Stimulated activated CD8-positive, alpha-beta memory T cell treated with anti-CD3 and anti-CD28 coated beads, Interleukin-15, amount 100 ng/mL, for 24 hours (primary cell): ENCODE measurements around the gene ADGRG1.
A peak's percentile ranks its signal among the peaks of the same experiment; 100 is the strongest.

Experiments used
- DNase-seq: peaks from one replicate; pipeline ENCODE4 v3.0.0-alpha.2; 2020; ENCODE audit warnings: low read depth

The ADGRG1 gene

GRCh38 chr16:57682809-57683635, 54.6 kb downstream of the ADGRG1 start:
- DNase-seq: no peak

DNA sequence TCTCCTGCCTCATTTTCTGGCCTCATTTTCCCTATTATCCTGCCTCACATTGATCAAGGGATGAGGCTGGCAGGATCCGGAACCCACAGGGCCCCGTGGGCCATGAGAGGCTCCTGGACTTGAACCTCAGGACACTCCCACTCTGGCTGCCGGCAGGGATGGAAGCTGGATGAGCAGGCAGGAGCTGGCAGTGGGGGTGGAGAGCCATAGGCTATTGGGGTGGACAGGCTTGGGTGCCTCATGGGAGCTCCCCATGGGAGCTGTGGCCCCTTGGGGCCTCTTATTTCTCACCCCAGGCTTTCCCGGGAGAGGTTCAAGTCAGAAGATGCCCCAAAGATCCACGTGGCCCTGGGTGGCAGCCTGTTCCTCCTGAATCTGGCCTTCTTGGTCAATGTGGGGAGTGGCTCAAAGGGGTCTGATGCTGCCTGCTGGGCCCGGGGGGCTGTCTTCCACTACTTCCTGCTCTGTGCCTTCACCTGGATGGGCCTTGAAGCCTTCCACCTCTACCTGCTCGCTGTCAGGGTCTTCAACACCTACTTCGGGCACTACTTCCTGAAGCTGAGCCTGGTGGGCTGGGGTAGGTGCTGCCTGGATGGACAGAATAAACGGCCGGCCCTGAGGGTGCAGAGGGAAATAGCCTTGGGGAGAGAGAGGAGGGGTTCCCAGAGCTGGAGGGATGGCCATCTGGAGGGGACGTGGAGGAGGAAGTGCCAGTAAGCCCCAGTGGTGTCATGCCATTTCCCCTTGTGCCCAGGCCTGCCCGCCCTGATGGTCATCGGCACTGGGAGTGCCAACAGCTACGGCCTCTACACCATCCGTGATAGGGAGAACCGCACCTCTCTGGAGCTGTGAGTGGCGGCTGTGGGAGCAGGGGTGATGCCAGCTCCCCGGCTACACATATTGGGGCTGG, 55.5 kb downstream of the ADGRG1 start:
- DNase-seq: no peak

DNA sequence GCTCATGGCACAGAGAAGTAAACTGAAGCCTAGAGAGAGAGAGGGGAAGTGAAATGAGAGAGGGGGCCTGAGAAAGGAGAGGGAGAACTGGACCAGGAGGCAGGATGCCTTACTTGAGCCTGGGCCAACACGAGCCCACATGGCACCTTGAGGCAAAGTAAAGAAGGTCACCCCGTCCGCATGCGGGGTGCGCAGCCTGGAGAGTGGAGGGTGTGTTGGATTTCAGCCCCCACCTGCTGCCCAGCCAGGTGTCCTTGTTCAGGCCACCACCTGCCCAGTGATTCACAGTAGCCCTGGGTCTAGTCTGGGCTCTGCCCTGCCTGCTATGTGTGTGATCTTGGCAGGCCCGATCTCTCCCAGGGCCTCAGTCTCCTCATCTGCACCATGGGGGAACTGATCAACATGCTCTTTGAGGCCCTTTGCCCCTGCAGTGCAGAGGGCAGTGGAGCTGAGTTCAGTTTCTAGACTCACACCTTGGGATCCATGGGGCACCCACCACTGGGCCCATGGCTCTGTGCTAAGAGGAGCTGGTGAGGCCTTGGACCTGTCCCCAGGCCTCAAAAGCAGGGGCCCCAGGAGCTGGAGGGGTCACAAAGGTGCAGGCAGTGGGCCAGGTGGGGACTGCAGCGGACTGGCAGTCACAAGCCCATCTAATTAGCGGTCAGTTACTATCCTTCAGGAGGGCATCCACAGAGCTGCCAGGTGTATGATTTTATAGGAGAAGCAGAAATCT, 56.4 kb downstream of the ADGRG1 start:
- DNase-seq: no peak

- no peak for DNase-seq
Measured at GRCh38 chr16:57685633-57686032, 57.2 kb downstream of the ADGRG1 start.

- no peak for DNase-seq
Measured at GRCh38 chr16:57686577-57686976, 58.1 kb downstream of the ADGRG1 start.

GRCh38 chr16:57687363-57687929, 59.0 kb downstream of the ADGRG1 start:
- DNase-seq: no peak

GRCh38 chr16:57688487-57688986, 60.1 kb downstream of the ADGRG1 start:
- DNase-seq: no peak

DNA sequence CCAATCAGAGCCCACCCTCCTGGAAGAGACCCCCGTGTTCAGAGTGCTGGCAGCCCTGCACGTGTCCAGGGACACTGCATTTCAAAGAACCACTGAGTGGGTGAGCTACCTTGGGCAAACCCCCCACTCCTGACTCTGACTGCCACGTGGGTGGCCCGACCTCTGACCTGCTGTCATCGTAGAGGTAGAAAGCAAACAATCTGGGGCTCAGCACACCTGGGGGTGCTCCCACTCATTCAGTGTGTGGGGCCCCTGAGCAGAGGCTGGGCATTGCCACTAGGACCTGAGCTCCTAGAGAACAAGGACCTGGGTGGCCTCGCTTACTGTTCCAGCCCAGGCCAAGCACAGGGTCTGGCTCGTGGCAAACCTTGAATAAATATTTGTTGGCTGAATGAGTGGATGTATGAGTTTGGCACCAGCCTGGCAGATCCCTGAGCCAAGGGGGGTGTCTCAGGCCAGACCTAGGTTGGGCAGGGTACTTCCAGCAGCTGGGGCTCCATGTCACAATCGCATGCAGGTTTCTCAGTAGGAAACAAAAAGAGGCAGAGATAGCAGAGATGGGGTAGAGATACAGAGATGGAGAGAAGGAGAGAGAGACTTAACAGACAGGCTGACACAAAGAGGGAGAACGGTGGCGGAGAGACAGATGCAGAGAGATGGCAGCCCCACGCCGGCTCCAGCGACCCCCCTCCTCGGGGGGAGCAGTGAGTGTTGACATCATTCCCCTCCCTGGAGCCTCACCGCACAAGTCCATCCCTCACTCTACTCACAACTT, 60.7 kb downstream of the ADGRG1 start:
- DNase-seq: no peak

DNA sequence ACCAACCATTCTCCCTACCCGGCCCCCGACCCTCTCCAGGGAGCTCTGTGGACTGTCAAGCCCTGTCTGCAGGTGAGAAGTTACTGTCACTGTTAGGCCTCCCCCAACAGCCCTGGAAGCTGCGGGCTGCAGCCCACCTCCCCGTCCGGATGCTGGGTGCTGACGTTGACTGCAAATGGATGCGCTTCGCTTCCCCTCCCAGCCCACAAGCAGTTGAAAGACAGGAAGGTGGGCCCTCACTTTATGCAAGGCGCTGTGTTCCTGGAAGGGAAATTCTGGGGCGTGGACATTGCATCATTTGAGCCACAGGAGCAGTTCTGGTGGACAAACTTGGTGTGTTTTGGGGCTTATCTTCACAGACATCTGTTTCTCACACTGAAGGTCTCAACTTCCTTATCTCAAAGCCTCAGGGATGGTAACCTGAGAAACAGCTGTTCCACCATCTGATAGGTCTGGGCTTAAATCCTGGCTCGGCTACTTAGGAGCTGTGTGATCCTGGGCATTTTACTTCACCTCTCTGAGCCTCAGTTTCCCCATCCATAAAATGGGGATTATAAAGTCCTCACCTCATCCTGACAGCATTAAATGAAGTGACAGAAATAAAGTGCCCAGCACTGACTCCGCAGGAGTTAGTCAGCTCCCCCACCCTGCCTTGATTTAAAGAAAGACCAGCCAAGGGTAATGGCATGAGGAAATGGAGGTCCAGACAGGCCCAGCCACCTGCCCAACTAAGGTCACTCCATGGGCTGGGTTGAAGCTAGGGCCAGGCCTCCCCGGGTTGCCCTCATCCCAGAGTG, 61.5 kb downstream of the ADGRG1 start:
- DNase-seq: peak; percentile 3

GRCh38 chr16:57690782-57691471, 62.5 kb downstream of the ADGRG1 start:
- DNase-seq: no peak

- no peak for DNase-seq
Measured at GRCh38 chr16:57692636-57693035, 64.2 kb downstream of the ADGRG1 start.

GRCh38 chr16:57693550-57693949, 65.1 kb downstream of the ADGRG1 start:
- DNase-seq: no peak

DNA sequence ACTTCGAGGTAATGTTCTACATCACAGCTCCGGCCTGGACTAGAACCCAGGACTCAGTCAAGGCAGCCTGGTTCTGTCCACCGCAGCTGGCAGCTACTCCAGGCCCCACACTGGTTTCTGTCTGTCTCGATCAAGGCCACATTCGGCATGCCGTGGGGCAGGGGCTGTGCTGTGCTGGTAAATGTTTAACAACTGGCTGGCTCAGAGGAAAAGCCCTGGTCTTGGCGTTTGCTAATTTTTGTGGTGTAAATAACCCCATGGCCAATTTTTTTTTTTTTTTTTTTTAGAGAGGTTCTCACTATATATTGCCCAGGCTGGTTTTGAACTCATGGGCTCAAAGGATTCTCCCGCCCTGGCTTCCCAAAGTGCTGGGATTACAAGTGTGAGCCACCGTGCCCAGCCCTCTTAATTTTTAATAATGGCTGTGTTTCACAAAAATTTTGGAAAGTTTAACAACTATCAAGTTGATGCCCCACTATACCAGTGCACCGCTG, 65.8 kb downstream of the ADGRG1 start:
- DNase-seq: no peak

GRCh38 chr16:57694725-57695679, 66.6 kb downstream of the ADGRG1 start, which contains the start of gene DRC7:
TSS of gene DRC7 (plus strand) at chr16:57694806. CDS start at chr16:57697950, 3,144 bp downstream.
- DNase-seq: no peak

DNA sequence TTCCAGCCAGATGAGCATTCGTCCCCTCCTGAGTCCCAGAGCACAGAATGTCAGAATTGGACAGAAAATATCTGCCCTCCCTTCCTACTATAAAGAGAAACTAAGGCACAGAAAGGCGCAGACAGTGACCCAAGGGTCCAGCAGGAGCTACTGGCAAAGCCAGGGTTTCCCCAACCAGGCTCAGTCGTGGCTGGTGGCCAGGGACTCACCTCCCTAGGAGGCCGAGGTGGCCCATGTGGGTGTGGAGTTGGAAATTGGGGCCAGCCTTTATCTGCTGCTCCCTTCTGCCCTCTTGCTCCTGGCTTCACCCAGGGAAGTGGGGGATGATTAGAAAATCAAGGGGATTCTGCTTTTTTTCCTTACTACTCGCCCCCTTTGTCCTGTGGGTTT, 67.2 kb downstream of the ADGRG1 start:
- DNase-seq: no peak

- no peak for DNase-seq
Measured at GRCh38 chr16:57696240-57696639, 67.8 kb downstream of the ADGRG1 start.

DNA sequence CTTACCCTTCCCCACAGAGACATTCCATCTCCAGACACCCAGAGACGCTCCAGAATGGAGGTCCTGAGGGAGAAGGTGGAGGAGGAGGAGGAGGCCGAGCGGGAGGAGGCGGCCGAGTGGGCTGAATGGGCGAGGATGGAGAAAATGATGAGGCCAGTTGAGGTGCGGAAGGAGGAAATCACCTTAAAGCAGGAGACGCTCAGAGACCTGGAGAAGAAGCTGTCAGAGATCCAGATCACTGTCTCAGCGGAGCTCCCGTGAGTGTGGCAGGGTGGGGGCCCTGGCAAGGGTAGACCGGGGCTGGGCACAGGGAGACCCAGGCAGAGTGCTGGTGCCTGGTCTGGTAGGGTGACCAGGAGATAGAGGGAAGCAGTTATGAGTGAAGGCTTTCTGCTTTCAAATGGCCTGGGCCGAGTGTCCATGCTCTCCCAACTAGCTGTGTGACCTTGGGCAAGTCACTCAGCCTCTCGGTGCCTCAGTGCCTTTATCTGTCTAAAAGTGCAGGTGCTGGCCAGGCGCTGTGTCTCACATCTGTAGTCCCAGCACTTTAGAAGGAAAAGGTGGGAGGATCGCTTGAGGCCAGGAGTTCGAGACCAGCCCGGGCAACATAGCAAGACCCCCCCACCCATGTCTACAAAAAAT, 69.6 kb downstream of the ADGRG1 start:
- DNase-seq: no peak
